ENCODE measurements around the gene DPY30. TPM values are rescaled to one million over a fixed set of nuclear protein-coding genes. Genes with fewer than 3 reads are reported as not detected.

The DPY30 gene
- total and polyA plus RNA-seq, 8 donors: 5.3 to 127 (median 54.0) TPM

GRCh38 chr2:31996571-31997150 lies 42.9 kb downstream of the DPY30 start:
- no peak for DNase-seq
- no peak overlapping the region for H3K4me3 ChIP-seq
- intact Hi-C loops (cut with DNase I; ENCODE audit: low total_unique reads): no loop called here
- no peaks in the 10 kb centered on the region for H3K9me3 ChIP-seq
- peaks cover 0 to 13% (median 8%) of the 10 kb centered on the region in 4 donors for H3K4me1 ChIP-seq
- H3K36me3 ChIP-seq: no peaks in the 10 kb centered on the region
- no peaks in the 10 kb centered on the region for H3K27me3 ChIP-seq
- TF ChIP-seq POLR2AphosphoS5 (IDR thresholded peaks at IDR 0.05) (no peak), EP300 (IDR thresholded peaks at IDR 0.05) (no peak)
- no peak overlapping the region for H3K27ac ChIP-seq
- WGBS, 5 donors: 89 to 95% (median 93%) methylated on average over 6 of the region's 6 CpGs

- no peak for DNase-seq
- Histone ChIP-seq H3K27ac (no peak overlapping the region), H3K9me3 (no peaks in the 10 kb centered on the region), H3K36me3 (no peaks in the 10 kb centered on the region), H3K4me1 (peaks cover 4 to 18% (median 9%) of the 10 kb centered on the region in 4 donors), H3K4me3 (no peak overlapping the region), H3K27me3 (no peaks in the 10 kb centered on the region)
- intact Hi-C loops (cut with DNase I; ENCODE audit: low total_unique reads): no loop called here
- no peak for TF ChIP-seq CTCF (IDR thresholded peaks at IDR 0.05)
- no peak for TF ChIP-seq EP300 (IDR thresholded peaks at IDR 0.05)
- no peak for TF ChIP-seq POLR2AphosphoS5 (IDR thresholded peaks at IDR 0.05)
- TF ChIP-seq POLR2A (IDR thresholded peaks at IDR 0.05): no peak
- 82 to 96% (median 93%) methylated on average over 4 of the region's 4 CpGs for WGBS, 5 donors
These were observed 46.7 kb downstream of the DPY30 start for GRCh38 chr2:31992934-31993333.

GRCh38 chr2:31992025-31992579 lies 47.5 kb downstream of the DPY30 start:
- no peak for TF ChIP-seq POLR2AphosphoS5 (IDR thresholded peaks at IDR 0.05)
- no peak for TF ChIP-seq CTCF (IDR thresholded peaks at IDR 0.05)
- TF ChIP-seq POLR2A (IDR thresholded peaks at IDR 0.05): no peak
- no peak for TF ChIP-seq EP300 (IDR thresholded peaks at IDR 0.05)
- peaks cover 0 to 23% (median 13%) of the 10 kb centered on the region in 4 donors for H3K4me1 ChIP-seq
- no peaks in the 10 kb centered on the region for H3K36me3 ChIP-seq
- intact Hi-C loops (cut with DNase I; ENCODE audit: low total_unique reads): no loop called here
- H3K4me3 ChIP-seq: no peak overlapping the region
- 78 to 88% (median 80%) methylated on average over 3 of the region's 3 CpGs for WGBS, 5 donors
- H3K27ac ChIP-seq: no peak overlapping the region
- DNase-seq: no peak
- H3K27me3 ChIP-seq: no peaks in the 10 kb centered on the region
- H3K9me3 ChIP-seq: no peaks in the 10 kb centered on the region

- Histone ChIP-seq H3K27me3 (no peaks in the 10 kb centered on the region), H3K4me3 (no peak overlapping the region), H3K9me3 (no peaks in the 10 kb centered on the region), H3K27ac (no peak overlapping the region), H3K4me1 (peaks cover 0 to 28% (median 14%) of the 10 kb centered on the region in 4 donors), H3K36me3 (no peaks in the 10 kb centered on the region)
- TF ChIP-seq POLR2A (IDR thresholded peaks at IDR 0.05) (no peak), POLR2AphosphoS5 (IDR thresholded peaks at IDR 0.05) (no peak), EP300 (IDR thresholded peaks at IDR 0.05) (no peak), CTCF (IDR thresholded peaks at IDR 0.05) (no peak)
- DNase-seq: no peak
- WGBS, 5 donors: 92 to 97% (median 95%) methylated on average over 4 of the region's 4 CpGs
- intact Hi-C loops (cut with DNase I; ENCODE audit: low total_unique reads): no loop called here
These were observed 49.7 kb downstream of the DPY30 start for GRCh38 chr2:31989946-31990345.
